CD4-positive, alpha-beta T cell treated with Interleukin-1 beta for 1 hour (primary cell): ENCODE measurements around the gene CLIC5.

ENCODE experiments used
- DNase-seq, 2 donors: peaks; one replicate each; pipeline ENCODE4 v3.0.0-alpha.2; 2020 to 2022

CLIC5 gene

DNA sequence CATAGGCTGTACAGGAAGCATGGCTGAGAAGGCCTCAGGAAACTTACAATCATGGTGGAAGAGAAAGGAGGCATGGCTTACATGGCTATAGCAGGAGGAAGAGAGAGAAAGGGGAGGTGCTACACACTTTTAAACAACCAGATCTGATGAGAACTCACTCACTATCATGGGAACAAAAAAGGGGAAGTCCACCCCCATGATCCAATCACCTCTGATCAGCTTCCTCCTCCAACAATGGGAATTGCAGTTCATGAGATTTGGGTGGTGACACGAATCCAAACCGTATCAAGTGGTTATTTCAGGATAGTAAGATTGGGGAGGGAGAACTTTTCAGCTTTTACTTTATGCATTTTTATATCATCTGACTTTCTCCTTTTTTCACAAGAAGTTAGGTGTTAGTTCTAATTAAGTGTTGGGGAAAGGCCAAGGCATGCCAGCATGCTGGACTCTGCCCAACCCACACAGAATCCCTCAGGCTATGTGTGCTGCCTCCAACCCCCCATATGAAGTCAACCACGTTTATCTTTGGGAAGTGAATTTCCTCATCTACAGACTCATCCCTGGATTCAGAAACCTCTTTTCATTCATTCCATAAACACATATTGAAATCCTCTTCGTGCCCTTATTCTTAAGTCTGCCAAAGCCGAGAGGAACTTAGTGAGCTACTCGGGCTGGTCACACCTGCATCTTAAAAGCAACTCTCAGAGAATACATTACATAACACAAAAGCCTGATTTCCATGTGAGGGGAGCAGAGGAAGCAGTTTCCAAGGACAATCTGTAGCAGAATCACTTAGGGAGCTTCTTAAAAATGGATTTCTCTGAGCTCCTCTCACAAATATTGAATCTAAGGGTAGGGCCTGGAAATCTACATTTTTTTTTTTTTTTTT lies 16.7 kb upstream of the CLIC5 start:
- no peak for DNase-seq

DNA sequence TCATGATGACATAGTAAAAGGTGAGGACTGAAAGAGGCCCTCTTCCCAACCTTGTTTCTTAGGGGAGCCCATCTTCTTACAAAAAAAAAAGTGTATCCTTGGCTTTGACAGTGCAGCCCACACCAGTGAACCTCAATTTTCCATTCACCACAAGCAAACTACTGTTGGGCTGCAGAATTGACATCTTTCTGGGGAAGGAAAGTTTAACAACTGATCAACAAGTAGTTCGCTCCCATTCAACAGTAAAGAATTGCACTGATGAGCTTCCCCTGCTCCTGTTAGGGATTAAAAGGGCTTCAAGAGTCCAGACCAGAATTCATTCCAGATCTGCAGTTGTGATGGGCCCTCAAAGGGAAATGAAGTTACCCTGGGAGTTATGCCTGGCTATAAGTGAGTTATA lies 13.9 kb upstream of the CLIC5 start:
- no peak for DNase-seq

DNA sequence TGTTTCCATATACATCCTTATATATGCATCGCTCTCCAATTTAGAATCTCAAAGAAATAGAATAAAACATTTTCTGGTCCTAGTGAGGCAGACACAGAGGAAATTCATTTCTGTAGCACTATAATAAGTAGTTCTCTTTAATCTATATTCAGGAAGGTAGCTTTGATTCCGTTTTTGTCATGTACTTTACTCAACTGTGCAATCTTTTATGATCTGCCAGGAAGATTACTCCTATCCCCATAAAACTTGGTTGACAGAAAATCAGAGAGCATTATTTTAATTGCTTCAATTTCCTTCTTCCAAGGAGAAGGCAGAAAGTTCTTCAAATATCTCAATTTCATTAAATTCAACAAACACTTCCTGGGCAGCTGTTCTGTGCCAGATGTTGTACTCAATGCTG lies 10.6 kb upstream of the CLIC5 start:
- no peak for DNase-seq

DNA sequence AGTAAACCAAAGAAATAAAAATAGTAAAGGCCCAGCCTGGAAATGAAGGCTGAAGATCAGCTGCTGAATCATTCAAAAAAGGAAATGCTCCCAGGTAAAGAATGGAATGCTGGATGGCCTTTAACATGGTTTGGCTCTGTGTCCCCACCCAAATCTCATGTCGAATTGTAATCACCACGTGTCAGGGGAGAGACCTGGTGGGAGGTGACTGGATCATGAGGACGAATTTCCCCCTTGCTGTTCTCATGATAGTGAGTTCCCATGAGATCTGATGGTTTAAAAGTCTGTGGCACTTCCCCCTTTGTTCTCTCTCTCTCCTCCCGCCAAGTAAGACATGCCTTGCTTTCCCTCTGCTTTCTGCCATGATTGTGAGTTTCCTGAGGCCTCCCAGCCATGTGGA lies 9.9 kb upstream of the CLIC5 start:
- no peak for DNase-seq

DNA sequence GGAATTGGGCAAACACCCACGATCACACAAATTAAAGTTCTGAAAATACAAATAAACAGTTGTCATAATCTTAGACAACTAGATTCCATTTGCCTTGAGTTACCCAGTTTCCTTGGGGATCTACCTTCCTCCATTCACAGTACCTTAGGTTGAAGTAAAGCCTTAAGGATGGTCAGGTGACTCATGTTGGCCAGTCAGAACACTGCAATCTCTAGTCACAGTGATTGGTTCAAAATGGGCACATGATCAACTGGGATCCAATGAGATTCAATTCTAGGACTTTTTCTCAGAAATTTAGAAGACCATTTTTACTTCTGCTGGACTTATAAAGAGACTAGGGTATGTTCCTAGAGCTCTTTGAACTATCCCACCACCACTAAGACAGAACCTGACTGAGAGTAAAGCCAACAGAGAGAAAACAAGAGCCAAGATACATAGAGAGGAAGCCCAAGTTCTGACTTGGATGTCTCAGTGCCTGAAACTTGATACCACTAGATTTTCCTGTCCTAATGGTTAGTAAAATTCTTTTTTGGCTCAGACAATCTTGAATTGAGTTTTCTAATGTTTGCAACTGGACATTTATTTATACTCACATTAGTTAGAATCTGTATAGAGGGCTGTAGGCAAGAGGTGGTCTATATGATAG lies 8.6 kb upstream of the CLIC5 start:
- DNase-seq: no peak

DNA sequence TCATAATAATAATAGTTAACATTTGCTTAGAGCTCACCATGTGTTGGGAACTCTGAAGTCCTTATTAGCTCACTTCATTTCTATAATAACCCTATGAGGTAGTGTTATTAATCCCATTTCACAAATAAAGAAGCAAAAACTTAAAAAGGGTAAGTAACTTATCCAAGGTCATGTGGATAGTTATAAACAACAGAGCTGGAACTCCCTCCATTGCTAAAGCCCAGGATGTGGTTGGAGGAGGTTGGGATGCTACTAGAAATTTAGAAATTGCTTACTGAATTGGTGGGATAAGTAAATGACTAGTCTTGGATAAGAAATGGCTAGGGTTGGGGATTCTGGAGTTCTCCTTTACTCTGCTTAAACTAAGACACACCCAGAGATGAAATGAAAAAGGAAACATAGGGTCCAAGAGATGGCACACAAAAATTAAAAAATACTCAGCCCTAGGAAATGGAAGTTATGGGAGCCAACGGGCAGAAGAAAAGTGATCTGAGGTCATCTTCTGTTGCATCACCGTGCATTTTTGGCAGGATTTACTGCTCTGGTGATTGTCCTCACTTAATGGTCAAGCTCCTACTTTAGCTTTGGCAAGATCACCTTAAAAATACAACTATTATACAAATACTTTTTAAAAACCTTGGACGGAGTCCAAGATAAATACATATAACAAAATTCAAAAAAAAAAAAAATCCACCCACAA lies 7.7 kb upstream of the CLIC5 start:
- no peak for DNase-seq

DNA sequence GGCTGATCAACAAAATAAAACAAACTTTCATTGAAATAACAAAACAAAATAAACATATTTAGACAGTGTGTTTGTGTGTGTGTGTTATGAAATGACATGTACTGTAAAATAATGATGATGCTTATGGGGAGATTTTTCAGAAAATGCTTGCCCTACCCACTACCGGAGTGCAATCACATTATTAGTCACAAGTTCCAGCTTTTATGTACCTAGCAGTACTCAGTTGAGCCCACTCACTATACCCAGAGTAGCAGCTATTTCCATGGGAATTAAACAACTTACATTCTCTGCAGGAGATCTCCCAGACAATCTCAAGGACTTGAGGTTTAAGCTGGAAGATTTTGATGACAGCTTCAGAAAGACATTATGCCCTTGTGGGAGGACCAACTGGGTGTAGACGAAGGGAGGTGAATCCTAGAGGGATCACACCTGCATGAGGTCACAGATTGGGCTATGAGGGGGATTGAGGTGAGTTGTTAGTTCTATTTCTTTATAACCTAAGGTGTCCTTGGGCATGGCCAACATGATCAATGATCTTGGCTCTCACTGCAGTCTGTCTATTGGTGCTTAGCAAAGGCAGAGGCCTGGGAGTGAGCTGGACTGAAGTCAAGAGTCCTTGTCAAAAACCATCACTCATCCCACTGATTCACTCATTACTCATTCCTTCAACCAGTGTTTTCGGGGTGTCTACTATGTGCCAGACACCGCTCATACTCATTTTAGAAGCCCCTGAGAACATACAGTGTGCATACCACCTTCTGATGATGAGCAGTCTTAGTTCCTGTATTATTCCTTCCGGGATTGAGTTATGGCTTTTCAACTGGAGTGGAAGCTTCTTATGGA lies 6.7 kb upstream of the CLIC5 start:
- no peak for DNase-seq

DNA sequence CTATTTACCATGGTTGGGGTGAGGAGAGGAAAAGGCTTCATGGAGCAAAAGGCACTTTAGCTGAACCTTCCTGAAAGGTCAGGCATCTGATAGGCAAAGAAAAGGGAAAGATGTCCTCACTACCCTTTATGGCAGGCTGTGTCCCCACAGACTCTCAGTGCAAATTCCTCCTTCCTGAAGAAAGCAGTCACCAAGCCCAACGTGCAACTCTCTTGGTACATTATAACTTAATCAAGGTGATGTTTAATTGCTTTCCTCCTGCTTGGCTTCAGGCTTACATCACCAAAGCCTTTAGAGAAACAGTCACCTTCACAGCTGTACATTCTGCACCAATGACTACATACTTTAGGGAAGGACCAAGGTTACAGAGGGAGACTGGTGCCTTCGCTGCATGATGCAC lies 2.1 kb upstream of the CLIC5 start:
- no peak for DNase-seq

DNA sequence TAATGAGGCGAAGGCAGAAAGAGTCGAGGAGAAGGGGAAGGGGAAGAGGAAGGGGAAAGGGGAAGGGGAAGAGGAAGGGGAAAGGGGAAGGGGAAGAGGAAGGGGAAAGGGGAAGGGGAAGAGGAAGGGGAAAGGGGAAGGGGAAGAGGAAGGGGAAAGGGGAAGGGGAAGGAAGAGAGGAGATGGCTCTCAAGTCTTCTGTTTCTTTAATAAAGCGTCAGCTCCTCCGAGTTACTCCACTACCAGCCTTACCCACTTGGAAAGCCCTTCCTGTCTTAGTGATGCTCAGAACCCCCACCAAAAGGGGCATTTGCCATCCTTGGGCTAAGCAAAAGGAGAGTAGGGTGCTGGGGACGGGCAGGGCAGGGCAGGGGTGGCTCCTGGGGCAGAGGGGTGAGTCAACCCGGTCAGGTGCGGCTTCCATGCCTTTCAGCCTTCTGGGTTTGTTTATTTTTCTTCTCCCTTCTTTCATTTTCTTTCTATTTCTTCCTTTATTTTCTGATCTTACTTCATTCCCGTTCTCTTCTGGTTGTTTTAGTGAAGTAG lies 476 bp upstream of the CLIC5 start:
- no peak for DNase-seq

DNA sequence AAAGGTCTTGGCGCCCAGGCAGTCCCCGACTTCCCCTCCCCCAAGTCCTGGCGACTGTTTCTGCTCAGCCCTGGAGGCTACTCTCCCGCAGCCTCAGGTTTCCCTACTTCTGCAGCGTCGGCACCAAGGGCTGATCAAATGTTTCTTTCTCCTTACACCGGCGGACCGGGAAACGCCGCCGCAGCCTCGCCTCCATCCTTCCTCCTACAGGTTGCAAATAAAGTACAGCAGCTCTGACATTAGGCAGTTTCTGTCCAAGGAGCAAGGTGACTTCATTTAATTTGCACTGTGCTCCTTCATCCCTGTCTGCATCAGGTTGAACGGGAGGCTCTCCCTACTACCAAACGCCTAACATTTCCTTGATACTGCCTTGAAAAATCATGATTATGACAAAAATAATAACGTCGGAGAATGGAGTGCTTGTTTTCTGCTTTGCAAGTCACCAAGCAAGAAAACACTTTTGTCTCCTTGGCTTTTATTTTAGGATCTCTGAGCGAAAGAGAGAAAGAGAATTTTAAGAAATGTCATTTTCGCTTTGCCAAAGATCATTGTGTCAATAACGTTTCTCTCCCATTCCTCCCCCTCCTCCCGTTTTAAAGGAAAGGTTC lies 1.0 kb downstream of the CLIC5 start:
- no peak for DNase-seq

DNA sequence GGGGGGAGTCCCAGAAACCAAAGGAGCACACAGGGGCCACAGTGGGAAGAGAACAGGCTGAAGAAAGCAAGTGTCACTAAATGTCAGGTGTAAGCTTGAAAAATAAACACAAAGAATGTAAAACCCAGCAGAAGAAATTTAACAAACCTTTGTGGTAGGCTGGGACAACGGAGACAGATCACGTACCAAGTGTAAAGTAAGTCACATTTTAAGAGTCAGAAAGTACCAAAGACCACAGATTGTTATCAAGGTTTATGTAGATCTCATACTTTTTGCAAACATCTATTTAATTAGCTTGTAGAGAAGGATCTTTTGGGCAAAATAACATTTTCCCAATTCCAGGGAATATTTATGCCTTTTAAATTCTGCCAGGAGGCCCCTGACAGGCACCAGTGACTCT lies 1.6 kb downstream of the CLIC5 start:
- DNase-seq: peak in 1 of 2 donors; percentile 38

DNA sequence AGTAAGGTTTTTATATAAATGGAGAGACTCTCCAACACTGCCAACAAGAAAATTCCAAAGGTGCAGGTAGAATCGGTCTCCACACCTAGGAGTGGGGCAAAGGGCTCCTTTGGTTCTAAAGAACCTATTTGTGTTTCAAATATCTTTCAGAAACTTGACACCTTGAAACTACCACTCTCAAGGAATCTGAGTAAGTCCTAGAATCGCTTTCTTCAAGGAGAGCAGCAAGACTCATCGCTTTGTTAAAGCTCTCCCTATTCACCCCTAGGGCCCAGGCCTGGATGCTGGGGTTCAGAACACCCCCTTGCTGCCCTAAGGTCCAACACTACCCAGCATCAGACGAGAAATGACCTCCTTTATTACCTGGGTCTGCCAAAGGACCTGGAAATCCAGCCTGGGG lies 2.0 kb downstream of the CLIC5 start:
- no peak for DNase-seq

DNA sequence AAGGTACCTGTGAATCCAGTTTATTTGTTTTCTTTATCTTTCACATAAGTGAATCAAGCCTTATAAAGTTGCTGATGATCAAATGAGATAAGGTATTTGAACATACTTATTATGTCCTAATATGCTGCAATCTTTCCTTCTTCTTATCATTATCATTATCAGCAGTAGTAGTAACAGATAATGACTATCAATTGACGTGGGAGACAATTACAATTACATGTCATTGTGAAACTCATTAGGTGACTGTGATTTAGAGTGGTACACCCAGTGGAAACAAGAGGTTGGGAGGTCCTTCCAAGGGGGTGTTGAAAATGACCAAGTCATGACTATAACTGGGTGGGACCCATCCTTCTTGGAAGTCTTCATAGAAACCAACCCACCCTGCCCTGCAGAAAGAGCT lies 2.8 kb downstream of the CLIC5 start:
- DNase-seq: no peak

DNA sequence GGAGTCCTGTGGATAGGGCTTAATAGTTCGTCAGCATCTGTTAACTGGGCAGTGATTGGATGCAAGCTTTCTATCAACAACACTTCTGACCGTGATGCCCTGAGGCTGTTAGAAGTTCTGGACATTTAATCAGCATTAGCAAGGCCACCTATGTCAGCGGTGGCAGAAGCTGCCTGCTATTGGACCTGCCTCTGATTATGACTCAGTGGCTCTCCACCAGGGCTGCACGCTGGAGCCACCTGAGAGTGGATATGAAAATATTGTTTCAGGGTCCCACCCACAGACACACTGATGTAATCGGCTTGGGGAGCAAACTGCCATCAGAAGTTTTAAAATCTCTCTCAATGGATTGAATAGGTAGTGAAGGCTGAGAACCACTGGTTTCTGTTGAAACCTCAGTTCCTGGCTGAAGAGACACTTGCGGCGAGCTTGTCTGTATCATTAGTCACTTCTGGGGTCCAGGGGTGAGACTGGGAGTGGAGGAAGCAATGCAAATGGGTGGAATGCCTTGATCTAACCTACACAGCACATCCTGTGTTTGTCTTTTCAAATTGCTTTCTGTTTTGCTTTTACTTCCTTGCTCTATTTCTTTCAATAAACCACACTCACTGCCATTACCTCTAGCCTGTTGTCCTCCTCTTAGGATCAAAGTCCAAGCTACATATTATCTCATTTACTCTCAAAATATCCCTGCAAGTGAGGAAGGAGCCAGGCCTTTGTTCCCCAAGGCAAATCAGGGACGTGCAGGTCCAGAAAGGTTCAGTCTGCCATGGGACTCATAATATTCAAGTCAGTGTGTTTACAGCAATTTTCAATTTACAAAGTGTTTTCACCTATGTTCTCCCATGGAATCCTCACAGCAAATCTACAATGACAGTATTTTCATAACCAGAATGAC lies 4.2 kb downstream of the CLIC5 start:
- DNase-seq: peak; percentile 58 to 74

DNA sequence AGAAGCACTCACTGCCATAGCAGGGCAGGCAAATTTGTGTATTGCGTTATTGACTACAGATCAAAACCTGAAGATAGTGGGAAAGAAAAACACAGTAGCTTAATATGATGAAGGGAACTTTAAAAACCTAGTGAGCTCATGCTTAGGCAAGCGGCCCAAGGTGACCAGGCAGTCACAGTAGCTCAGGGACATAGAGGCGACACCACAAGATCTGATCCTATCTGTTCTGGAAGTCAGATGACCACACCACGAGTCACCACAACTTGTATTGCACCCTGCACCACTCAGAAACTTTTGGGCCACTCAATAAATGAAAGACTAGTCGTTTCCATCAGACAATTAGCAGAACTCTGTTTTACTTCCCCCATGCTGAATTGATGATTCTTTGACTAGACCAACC lies 4.9 kb downstream of the CLIC5 start:
- DNase-seq: no peak

DNA sequence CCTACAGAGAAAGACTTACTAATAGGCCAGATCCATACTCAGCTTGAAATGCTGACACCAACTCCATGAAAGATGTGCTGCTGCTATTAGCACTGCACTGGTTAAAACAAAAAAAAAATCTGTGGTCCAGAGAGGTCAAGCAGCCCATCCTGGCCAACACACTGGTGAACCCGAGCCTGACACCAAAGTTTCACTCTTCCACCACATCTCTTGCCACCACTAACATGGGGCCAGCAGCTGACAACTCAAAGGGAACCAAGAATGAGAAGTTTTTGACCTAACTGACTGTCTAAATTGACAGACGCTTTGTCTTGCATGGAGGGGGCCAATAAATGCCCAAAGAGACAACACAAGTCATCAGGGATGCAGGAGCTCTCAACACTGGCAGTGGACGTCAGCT lies 5.4 kb downstream of the CLIC5 start:
- DNase-seq: no peak

DNA sequence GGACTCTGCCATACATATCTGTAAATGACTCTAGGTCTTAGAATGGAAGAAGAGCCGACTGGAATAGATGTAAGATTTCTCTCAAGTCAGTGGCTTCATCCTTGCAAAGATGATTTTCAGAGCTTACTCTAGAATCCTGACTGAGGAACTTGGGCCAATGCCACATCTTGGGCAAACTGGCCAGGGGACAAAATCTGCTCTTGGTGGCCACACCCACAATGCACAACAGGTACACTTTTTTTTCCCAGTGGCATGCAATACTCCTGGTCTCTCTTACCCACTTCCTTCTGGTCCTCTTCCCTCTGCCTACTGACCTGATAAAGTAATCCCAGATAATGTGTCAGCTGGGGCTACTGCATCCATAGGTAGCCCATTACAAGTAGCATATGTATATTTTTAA lies 13.4 kb downstream of the CLIC5 start:
- no peak for DNase-seq

DNA sequence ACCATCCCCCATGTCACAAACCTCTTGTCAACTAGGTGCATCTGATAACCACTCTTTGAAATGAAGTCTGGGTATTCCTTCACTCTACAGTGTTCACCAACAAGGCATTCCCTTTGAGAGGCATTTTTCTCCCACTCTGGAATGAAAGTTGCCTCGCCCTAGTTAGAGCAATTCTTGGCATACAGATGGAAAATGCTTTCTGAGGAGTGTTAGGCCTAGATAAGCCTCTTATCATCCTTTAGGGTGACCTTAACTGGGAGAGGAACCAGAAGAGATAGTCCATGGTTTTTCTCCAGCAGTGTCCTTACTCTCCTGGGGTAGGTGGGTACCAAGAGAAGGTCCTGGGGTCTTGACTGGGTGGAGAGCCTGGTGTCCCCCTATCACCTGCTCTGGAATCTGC lies 14.8 kb downstream of the CLIC5 start:
- no peak for DNase-seq

DNA sequence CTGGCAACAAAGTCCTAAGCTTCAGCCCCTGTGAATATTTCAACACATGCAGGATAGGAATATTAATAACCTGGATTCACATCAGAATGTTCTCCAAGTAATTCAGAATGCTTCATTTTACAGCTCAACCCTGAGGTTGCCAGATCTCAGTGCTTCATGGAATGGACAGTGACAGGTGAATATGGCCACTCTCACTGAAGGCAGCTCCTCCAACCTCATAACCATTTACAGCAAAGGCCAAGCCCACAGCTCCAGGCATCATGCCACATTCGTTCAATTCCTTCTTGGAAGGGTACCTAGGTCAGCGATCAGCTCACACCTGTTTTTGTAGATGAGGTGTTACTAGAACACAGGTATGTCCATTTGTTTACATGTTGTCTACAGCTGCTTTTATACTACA lies 17.1 kb downstream of the CLIC5 start:
- DNase-seq: no peak

DNA sequence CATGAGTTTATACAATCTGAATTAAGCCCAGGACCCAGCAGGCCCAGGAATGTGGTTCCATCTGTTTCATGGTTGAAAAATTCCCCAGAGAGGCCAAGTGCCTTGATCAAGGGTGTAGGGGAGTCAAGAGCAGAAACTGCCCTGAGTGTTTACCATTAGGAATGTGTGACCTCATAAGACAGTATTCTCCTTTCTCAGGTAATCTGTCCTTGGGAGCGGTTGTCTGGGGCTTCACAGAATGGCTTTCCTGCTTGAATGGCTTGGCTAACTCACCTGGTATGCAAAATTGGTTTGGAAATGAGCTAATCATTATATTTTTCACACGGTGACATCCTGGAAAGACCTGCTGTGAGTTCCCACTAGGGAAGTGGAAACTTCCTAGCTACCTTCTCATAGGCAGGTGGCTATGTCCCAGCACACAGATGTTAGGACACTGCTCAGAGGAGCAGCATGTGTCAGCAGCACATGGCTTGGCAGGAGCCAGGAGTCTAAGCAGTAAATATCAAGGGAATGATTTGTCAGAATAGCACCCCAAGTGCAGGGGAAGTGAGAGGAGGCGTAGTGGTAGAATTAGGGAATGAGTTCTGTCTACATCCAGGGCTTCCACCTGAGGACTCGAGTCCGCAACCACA lies 17.7 kb downstream of the CLIC5 start:
- DNase-seq: no peak

DNA sequence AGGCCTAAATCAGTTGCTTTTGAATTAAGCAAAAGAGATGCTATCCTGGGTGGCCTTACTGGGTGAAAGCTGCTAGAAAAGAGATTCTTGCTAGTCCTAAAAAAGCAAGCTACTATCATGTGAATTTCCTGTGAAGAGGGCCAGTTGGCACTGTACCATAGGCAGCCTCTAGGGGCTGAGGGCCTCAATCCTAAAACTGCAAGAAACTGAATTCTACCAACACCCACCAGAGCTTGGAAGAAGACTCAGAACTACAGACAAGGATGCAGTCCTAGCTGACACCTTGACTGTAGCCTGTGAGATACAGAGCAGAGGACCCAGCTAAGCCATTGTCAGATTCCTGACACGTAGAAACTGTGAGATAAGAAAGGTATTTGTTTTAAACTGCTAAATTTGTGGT lies 24.5 kb downstream of the CLIC5 start:
- DNase-seq: no peak
